Naive thymus-derived CD8-positive, alpha-beta T cell (primary cell): ENCODE measurements around the gene KMT5C. TPM values are rescaled to one million over a fixed set of nuclear protein-coding genes. Genes with fewer than 3 reads are reported as not detected.

Experiments used
- ATAC-seq, 2 donors: fragments of 150-1000 bp; cut with Tn5 transposase in 1 of 2; sonication (Bioruptor Pico), chemical (Tn5 transposase) in 1 of 2; 1 replicate in 1 of 2; 2 replicates in 1 of 2; pipeline ENCODE4 v1.10.0; 2021; ENCODE audit warnings: mild to moderate bottlenecking in 2 of 2, moderate library complexity in 2 of 2
- POLR2A ChIA-PET: fragments of 350-600 bp; sonication (Branson Sonifier 250); formaldehyde crosslinking; loops from one replicate; lab custom pipeline; 2021; ENCODE audit warnings: antibody characterized with exemption; lab: Charles Lee
- DNase-seq, 10 donors: peaks; one replicate each; pipeline versions ENCODE4 v3.0.0 to v3.0.0-alpha.2; 2020 to 2022
- H3K27ac Mint-ChIP-seq, 10 donors: one replicate each; pipeline ENCODE4 v1.8.0; 2020 to 2022; ENCODE audit warnings: mild to moderate bottlenecking in 10 of 10, mixed read lengths in 10 of 10, moderate library complexity in 4 of 10, inconsistent platforms in 1 of 10
- H3K27me3 Mint-ChIP-seq, 5 donors: one replicate each; pipeline ENCODE4 v1.8.0; 2021 to 2022; ENCODE audit warnings: mixed read lengths in 5 of 5
- H3K36me3 Mint-ChIP-seq, 3 donors: one replicate each; pipeline ENCODE4 v1.8.0; 2020 to 2022; ENCODE audit warnings: mixed read lengths in 3 of 3, mild to moderate bottlenecking in 2 of 3, inconsistent platforms in 1 of 3
- H3K4me1 Mint-ChIP-seq, 4 donors: one replicate each; pipeline ENCODE4 v1.8.0; 2021 to 2022; ENCODE audit warnings: mixed read lengths in 4 of 4
- H3K4me3 Mint-ChIP-seq, 10 donors: one replicate each; pipeline ENCODE4 v1.8.0; 2020 to 2022; ENCODE audit warnings: mild to moderate bottlenecking in 10 of 10, mixed read lengths in 10 of 10, moderate library complexity in 6 of 10, inconsistent platforms in 1 of 10
- H3K9me3 Mint-ChIP-seq, 9 donors: one replicate each; pipeline ENCODE4 v1.8.0; 2020 to 2022; ENCODE audit warnings: mixed read lengths in 9 of 9, mild to moderate bottlenecking in 3 of 9, inconsistent platforms in 1 of 9, moderate library complexity in 1 of 9
- polyA plus RNA-seq, 3 donors: library from polyadenylated mRNA; unstranded; fragments of 300-500 nt; fragmentation: Illumina TruSeq; gene quantifications; one replicate each; pipeline ENCODE4 v1.2.3, GENCODE V29; 2021
- total RNA-seq, 8 experiments: library from RNA in 2 of 8; stranded (reverse) in 2 of 8; gene quantifications; one replicate each; pipeline ENCODE4 v1.2.3 and lab custom pipeline; 2021 to 2026

The KMT5C gene
- total and polyA plus RNA-seq, 5 experiments from 2014 or later, result 1.7 to 21.8 (median 2.5) TPM

DNA sequence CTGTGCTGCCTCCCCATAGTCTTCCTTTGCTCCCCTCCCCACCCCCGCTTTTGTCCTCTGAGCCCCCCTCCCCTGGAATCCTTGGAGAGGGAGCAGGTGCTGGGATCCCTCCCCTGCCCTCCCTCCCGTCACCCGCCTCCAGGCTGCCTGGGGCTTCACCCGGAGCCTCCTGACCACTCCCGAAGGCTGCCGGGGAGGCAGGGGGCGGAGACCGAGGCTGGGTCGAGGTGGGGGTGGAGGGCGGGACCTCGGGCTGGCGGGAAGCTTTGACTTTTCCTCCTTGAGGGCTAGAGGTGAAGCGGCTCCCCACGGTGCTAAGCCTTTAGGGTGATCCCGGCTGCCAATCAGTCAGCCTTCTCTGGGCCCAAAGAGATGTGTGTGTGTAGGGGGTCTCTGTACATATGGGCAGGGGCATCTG, 1.5 kb downstream of the KMT5C start:
- ATAC-seq, result no peak
- Mint-ChIP-seq H3K36me3 (peaks cover 0 to 16% (median 9%) of the 10 kb centered on the region in 3 donors), H3K27me3 (peaks cover 0 to 17% (median 0%) of the 10 kb centered on the region in 5 donors), H3K9me3 (no peaks in the 10 kb centered on the region), H3K27ac (peak overlapping the region in 9 of 10 donors; percentile 29 to 99 (median 93)), H3K4me3 (peak overlapping the region; percentile 76 to 88 (median 84)), H3K4me1 (peaks cover 14 to 42% (median 23%) of the 10 kb centered on the region in 4 donors)
- POLR2A ChIA-PET, result interaction anchor here (0.7 to 1.7 kb wide), 3 partner anchors 9 to 87 kb away, joined by 3 to 5 read pairs (median 4); partner anchors contain the start of gene TMEM238
- peak in 7 of 10 donors; percentile 16 to 51 (median 25) for DNase-seq

DNA sequence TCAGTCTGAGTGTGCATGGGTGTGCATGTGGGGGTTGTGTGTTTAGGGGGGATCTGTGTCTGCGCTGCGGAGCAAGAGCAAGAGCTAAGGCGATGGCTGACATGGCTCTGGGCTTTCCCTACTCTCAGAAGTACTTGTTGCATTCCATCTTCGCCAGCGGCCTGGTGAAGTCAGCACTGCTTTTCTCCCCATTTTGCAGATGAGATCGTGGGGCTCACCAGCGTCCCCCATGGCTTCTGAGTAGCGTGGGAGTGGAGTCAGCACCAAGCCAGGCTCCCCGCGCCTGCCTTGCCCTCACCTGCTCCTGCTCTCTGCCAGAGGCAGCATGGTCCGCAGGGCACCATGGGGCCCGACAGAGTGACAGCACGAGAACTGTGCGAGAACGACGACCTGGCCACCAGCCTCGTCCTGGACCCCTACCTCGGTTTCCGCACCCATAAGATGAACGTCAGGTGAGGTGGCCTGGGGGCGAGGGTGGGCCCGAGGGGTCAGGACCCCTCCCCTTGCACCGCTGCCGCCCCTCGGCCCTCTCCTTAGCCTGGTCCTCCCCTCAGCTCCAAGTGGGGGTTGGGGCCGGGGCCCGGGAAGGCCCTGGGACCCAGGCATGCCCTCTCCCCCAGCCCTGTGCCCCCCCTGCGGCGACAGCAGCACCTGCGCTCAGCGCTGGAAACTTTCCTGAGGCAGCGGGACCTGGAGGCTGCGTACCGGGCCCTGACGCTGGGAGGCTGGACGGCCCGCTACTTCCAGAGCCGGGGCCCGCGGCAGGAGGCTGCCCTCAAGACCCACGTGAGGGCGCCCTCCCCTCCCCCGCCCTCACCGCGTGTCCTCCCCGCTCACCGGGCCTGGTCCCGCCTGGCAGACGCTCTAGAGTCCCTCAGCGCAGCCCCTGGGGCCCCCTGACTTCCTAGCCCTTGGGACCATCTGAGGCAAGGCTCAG, 2.2 kb downstream of the KMT5C start:
- H3K9me3 Mint-ChIP-seq, result no peaks in the 10 kb centered on the region
- H3K4me1 Mint-ChIP-seq, result peaks cover 14 to 42% (median 23%) of the 10 kb centered on the region in 4 donors
- ATAC-seq, result no peak
- H3K4me3 Mint-ChIP-seq, result peak overlapping the region; percentile 40 to 83 (median 58)
- POLR2A ChIA-PET, result interaction anchor here (1.7 kb wide), 1 partner anchor 88 kb away, joined by 3 read pairs; no protein-coding TSS in a partner anchor
- DNase-seq, result no peak
- peak overlapping the region in 8 of 10 donors; percentile 56 to 99 (median 79) for H3K27ac Mint-ChIP-seq
- H3K36me3 Mint-ChIP-seq, result peaks cover 0 to 16% (median 9%) of the 10 kb centered on the region in 3 donors
- peaks cover 0 to 11% (median 0%) of the 10 kb centered on the region in 5 donors for H3K27me3 Mint-ChIP-seq

DNA sequence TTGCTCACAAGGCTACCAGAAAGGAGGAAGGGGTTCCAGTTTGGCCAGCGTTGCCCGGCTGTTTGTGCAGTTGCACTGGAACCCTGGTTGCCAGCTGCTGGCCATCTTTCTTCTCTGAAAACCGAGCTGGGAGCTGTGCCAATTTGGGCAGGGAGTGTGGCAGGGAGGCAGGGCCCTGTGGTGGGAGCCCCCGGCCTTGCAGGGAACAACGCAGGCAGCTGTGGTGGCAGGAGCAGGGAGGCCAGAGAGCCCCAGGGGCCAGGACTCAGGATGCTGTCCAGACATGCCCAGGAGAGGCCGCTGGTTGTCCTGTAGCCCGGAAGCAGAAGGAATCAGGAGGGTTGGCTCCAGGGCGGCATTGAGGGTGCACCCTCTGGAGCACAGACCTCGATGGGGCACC, 4.8 kb downstream of the KMT5C start:
- Mint-ChIP-seq H3K4me3 (no peak overlapping the region), H3K4me1 (peaks cover 9 to 31% (median 16%) of the 10 kb centered on the region in 4 donors), H3K27me3 (peaks cover 0 to 4% (median 0%) of the 10 kb centered on the region in 5 donors), H3K27ac (no peak overlapping the region), H3K9me3 (no peaks in the 10 kb centered on the region), H3K36me3 (peaks cover 0 to 20% (median 9%) of the 10 kb centered on the region in 3 donors)
- POLR2A ChIA-PET, result interaction anchor here (0.7 kb wide), 1 partner anchor 8 kb away, joined by 3 read pairs; no protein-coding TSS in a partner anchor
- DNase-seq, result no peak
- ATAC-seq, result no peak

DNA sequence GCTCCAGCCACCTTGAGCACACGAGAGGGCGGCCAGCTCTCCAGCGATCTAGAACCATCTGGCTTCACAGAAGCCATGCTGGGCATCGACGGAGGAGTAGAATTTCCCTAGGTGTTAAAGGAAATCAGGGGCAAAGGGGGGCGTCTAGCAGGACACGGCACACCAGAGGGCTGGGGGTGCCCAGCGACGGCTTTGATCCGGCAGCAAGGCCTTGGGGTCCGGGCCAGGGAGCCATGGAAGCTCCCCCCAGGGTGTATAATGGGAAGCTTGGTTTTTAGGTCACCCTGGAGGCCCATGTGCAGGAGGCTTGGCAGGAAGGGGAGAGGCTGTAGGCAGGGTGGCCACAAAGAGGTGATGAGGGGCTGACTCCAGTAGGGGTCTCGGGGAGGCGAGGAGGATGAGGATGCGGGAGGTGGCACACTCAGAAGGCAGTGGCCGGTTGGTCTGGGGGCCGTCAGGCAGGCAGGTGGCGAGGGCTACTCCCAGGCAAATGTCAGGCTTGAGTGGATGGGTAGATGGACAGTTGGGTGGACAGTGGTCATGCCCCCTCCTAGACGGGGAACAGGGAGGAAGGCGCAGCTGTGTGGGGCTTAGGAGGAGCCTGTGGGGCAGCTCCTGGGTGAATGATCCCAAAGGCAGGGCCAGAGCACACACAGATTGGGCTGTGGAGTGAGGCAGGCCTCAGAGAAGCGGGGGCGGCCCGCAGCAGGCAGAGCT, 5.6 kb downstream of the KMT5C start:
- Mint-ChIP-seq H3K27ac (peak overlapping the region in 2 of 10 donors; percentile 59 to 61), H3K27me3 (peaks cover 0 to 7% (median 0%) of the 10 kb centered on the region in 5 donors), H3K4me1 (peaks cover 6 to 23% (median 11%) of the 10 kb centered on the region in 4 donors), H3K36me3 (peaks cover 0 to 20% (median 9%) of the 10 kb centered on the region in 3 donors), H3K4me3 (peak overlapping the region in 1 of 10 donors; percentile 67), H3K9me3 (no peaks in the 10 kb centered on the region)
- DNase-seq (no peak), ATAC-seq (no peak)
- POLR2A ChIA-PET, result interaction anchor here (0.6 kb wide), 1 partner anchor 102 kb away, joined by 6 read pairs; no protein-coding TSS in a partner anchor

DNA sequence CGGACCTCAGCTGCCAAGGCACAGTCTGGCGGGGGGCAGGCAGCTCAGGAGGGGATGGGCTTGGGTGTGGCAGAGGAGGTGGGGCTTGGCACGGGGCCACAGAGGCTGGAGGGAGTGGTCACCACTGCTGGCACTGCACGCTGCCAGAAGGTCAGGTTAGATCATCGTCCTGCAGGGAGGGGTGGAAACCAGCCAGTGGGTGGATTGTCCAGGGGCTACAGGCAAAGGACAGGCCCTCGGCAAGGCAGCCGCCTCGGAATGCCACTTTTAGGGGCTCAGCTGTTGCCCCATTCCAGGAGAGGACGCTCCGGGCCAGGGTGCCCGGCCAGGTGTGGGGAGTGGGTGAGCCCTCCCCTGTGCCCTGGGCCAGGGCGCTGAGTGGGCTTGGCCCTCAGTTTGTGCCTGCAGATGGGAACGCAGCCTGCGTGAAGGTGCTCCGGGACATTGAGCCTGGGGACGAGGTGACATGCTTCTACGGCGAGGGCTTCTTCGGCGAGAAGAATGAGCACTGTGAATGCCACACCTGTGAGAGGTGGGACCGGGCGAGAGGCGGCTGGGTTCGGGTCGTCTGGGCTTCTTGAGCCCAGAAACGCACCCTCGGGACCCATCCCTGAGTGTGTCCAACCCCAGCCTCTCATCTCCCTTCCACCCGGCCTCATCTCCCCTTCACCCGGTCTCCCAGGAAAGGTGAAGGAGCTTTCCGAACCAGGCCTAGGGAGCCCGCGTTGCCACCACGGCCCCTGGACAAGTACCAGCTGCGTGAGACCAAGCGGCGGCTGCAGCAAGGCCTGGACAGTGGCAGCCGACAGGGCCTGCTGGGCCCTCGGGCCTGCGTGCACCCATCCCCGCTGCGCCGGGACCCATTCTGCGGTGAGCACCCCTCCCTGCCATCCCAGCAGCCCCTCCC, 6.4 kb downstream of the KMT5C start:
- Mint-ChIP-seq H3K4me3 (no peak overlapping the region), H3K4me1 (peaks cover 5 to 16% (median 8%) of the 10 kb centered on the region in 4 donors), H3K36me3 (peaks cover 0 to 20% (median 9%) of the 10 kb centered on the region in 3 donors), H3K9me3 (no peaks in the 10 kb centered on the region), H3K27ac (peak overlapping the region in 1 of 10 donors; percentile 61), H3K27me3 (peaks cover 0 to 15% (median 4%) of the 10 kb centered on the region in 5 donors)
- DNase-seq (no peak), ATAC-seq (no peak)
- POLR2A ChIA-PET, result interaction anchor here (0.6 kb wide), 1 partner anchor 103 kb away, joined by 6 read pairs; no protein-coding TSS in a partner anchor

DNA sequence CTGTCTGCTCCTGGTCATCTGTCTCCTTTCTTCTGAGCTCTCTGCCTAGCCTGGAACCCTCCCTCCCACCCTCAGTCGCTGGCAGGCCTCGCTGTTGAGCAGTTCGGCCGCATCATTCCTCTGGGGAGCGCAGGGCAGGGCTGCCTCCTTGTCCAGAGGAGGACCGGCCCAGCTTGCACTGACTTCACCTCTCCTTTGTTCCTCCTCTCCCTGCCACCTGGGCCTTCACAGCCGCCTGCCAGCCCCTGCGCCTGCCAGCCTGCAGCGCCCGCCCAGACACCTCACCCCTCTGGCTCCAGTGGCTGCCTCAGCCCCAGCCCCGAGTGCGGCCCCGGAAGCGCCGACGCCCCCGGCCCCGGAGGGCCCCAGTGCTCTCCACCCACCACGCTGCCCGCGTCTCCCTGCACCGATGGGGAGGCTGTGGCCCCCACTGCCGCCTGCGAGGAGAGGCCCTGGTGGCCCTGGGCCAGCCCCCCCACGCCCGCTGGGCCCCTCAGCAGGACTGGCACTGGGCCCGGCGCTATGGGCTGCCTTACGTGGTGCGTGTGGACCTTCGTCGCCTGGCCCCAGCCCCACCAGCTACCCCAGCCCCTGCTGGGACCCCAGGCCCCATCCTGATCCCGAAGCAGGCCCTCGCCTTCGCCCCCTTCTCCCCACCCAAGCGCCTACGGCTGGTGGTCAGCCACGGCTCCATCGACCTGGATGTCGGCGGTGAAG, 7.2 kb downstream of the KMT5C start:
- no peak overlapping the region for H3K27ac Mint-ChIP-seq
- H3K36me3 Mint-ChIP-seq, result peaks cover 0 to 18% (median 9%) of the 10 kb centered on the region in 3 donors
- no peaks in the 10 kb centered on the region for H3K9me3 Mint-ChIP-seq
- no peak for DNase-seq
- ATAC-seq, result peak in 1 of 2 donors; percentile 10
- H3K4me1 Mint-ChIP-seq, result peaks cover 2 to 17% (median 10%) of the 10 kb centered on the region in 4 donors
- POLR2A ChIA-PET, result interaction anchor here (0.6 to 1.1 kb wide), 2 partner anchors 10 to 74 kb away, joined by 3 read pairs; no protein-coding TSS in a partner anchor
- no peak overlapping the region for H3K4me3 Mint-ChIP-seq
- peaks cover 0 to 23% (median 12%) of the 10 kb centered on the region in 5 donors for H3K27me3 Mint-ChIP-seq

DNA sequence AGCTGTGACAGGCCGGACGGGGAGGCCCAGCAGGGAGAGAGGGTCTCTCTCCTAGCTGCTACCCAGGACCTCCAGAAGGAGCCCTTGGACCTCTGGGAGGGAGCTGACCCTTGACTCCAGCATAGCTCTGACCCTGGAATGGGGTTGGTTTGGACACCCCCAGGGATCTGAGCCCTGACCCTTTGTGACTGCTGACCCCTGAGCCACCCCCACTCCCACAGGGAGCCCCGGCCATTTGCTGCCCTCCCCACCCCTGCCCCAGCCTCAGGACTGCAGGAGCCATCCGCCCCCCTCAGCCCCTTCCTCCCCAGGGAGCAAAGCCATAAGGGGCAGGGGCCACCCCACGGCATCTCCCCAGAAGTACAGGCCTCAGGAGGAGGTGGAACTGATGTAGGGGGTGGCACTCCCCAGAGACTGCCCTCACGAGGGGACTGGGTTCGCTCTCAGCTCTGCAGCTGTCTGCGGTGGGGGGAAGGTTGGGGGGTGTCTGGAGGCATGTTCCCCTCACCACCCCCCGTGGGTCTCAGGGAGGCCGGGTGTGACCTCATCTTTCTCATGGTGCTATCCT, 7.8 kb downstream of the KMT5C start:
- Mint-ChIP-seq H3K9me3 (no peaks in the 10 kb centered on the region), H3K36me3 (peaks cover 0 to 18% (median 6%) of the 10 kb centered on the region in 3 donors), H3K27ac (no peak overlapping the region), H3K4me3 (no peak overlapping the region), H3K4me1 (peaks cover 6 to 22% (median 11%) of the 10 kb centered on the region in 4 donors), H3K27me3 (peaks cover under 1 to 29% (median 18%) of the 10 kb centered on the region in 5 donors)
- ATAC-seq (no peak), DNase-seq (no peak)
- POLR2A ChIA-PET, result interaction anchor here (1.1 kb wide), 1 partner anchor 10 kb away, joined by 3 read pairs; no protein-coding TSS in a partner anchor

DNA sequence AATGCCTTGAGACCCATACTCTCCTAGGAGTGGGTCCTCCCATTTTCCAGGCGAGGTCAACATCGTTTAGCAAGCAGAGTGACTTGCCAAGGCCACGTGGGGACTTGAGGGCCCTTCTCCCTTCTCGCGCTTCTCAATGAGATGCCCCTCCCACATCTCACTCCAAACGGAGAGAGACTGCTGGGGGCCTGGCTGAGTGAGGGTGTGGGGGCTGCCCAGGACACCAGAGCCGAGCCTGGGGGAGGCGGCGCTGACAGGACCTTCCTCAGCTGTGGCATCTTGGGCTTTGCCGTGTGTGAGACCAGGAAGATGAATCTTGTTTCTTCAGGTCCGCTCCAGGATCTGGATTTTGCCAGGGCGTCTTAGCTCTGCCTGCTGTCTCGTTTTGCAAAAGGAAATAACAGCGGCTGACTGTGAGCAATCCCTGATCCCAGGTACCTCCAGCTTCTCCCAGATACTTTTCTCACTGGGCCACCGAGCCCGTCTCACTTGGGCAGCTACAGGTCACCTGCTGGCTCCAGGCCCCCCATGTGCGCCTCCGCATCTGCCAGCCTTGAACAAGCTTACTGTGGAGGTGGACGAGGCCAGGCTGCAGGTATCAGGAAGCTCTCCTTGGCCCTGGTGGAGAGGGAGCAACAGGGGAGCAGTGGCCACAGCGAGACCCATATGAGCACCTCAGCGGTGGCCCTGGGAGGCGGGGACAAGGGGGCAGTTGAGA, 8.8 kb downstream of the KMT5C start:
- DNase-seq (no peak), ATAC-seq (no peak)
- Mint-ChIP-seq H3K4me1 (peaks cover 16 to 32% (median 19%) of the 10 kb centered on the region in 4 donors), H3K27me3 (peaks cover 3 to 38% (median 27%) of the 10 kb centered on the region in 5 donors), H3K4me3 (no peak overlapping the region), H3K27ac (no peak overlapping the region), H3K9me3 (no peaks in the 10 kb centered on the region), H3K36me3 (peaks cover 0 to 11% (median 4%) of the 10 kb centered on the region in 3 donors)
- POLR2A ChIA-PET, result interaction anchor here (1.0 kb wide), 1 partner anchor 9 kb away, joined by 3 read pairs; the partner anchor contains the start of gene KMT5C

DNA sequence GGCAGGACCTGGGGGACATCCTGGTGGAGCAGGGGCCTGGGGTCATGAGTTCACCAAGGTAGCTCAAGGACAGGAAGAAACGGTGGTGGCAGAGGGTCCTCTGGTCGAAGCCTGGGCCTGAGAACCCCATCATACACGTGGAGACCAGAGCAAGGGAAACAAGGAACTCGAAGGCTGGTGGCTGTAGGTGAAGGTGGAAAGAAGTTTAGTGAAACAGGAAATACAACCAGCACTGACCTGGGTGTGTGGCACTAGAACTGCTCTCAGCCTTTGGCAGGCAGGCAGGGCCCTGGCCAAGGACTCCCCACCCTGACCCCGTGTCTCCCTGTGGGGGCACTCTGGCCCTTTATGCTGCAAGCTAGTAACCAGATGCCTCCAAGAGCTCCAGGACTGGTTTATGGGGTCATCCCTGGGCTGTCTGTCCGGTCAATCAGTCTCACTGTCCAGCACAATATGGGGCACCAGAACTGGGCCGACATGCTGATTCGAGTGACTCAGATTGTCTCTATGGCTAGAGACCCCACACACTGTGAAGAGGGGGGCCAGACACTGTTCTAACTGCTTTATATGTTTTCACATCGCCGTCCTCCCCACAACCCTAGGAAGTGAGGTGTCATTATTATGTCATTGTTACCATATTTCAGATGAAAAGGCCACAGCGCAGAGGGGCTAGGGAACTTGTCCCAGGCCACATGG, 11.1 kb downstream of the KMT5C start:
- H3K27me3 Mint-ChIP-seq, result peaks cover 3 to 44% (median 27%) of the 10 kb centered on the region in 5 donors
- H3K27ac Mint-ChIP-seq, result peak overlapping the region in 2 of 10 donors; percentile 74 to 79
- ATAC-seq, result no peak

More for the DNA sequence above, 11.1 kb downstream of the KMT5C start:
- H3K4me3 Mint-ChIP-seq, result peak overlapping the region in 5 of 10 donors; percentile 4 to 20 (median 9)
- H3K36me3 Mint-ChIP-seq, result peaks cover 0 to 4% (median 0%) of the 10 kb centered on the region in 3 donors
- H3K4me1 Mint-ChIP-seq, result peaks cover 20 to 36% (median 25%) of the 10 kb centered on the region in 4 donors
- POLR2A ChIA-PET, result interaction anchor here (0.8 to 1.9 kb wide), 3 partner anchors 10 to 36 kb away, joined by 3 to 10 read pairs (median 5); partner anchors contain the start of gene KMT5C
- peaks cover 0 to 2% (median 0%) of the 10 kb centered on the region in 9 donors for H3K9me3 Mint-ChIP-seq
- DNase-seq, result no peak
